HCT116 (cell line): ENCODE results near the gene ST3GAL2. TPM values are rescaled to one million over a fixed set of nuclear protein-coding genes. Genes with fewer than 3 reads are reported as not detected.
A peak's percentile ranks its signal among the peaks of the same experiment; 100 is the strongest.
"Not testable (repeated sequence)": the region's sequence is repeated elsewhere in the genome, so short reads cannot be mapped to it uniquely, and the experiment has no call there.

Source experiments
- ATAC-seq: fragments of 200-7000 bp; cut with Tn5 transposase; 2 replicates; pipeline ENCODE4 v1.9.1; 2020; ENCODE audit warnings: mild to moderate bottlenecking, moderate library complexity
- BruUV-seq: library from RNA; stranded (reverse); fragments of 400-500 nt; replicated peaks from 2 replicates; lab custom pipeline; 2021; lab: Mats Ljungman, UMichigan
- CTCF ChIA-PET: fragments of 300-600 bp; sonication (Branson Sonifier 250); formaldehyde crosslinking; loops from one replicate; lab custom pipeline; 2021; ENCODE audit warnings: antibody characterized with exemption; lab: Charles Lee
- POLR2A ChIA-PET: fragments of 300-600, 350-600 bp; sonication (Branson Sonifier 250); formaldehyde crosslinking; loops from one replicate; lab custom pipeline; 2021; ENCODE audit warnings: antibody characterized with exemption; lab: Charles Lee
- RAD21 ChIA-PET, 2 experiments: fragments of 300-600 bp; sonication (Branson Sonifier 250); formaldehyde crosslinking; loops; one replicate each; lab custom pipeline; 2023; ENCODE audit warnings: low total read pairs in 2 of 2; ENCODE audit not compliant: uncharacterized antibody in 2 of 2, unreplicated experiment in 2 of 2, low non-redundant PET in 1 of 2; lab: Charles Lee
- DNase-seq: peaks from one replicate; pipeline ENCODE4 v3.0.0-alpha.2; 2010; ENCODE audit warnings: low read depth, low spot score
- H2AFZ ChIP-seq: fragments of 200-600 bp; shearing (Covaris generic), sonication (generic); 2 replicates; pipeline ENCODE4 v1.6.1; 2017; ENCODE audit warnings: low read depth, mixed run types, mixed read lengths, antibody characterized with exemption, low read length; ENCODE audit not compliant: poor library complexity, severe bottlenecking
- H3K27ac ChIP-seq: 2 replicates; pipeline ENCODE4 v1.5.1; 2012; ENCODE audit warnings: low read depth, low read length
- H3K27me3 ChIP-seq: fragments of 200-600 bp; sonication (generic); 2 replicates; pipeline ENCODE4 v1.6.1; 2016; ENCODE audit warnings: mixed run types, low read length, mixed read lengths; ENCODE audit not compliant: insufficient read depth
- H3K36me3 ChIP-seq, 2 experiments: fragments of 200-500 bp in 1 of 2; fragments of 200-600 bp in 1 of 2; sonication (Bioruptor generic) in 1 of 2; sonication (generic) in 1 of 2; 2 replicates each; pipeline versions ENCODE4 v1.5.1 to v1.6.1; 2014 to 2016; ENCODE audit warnings: low read length in 2 of 2, inconsistent platforms in 1 of 2, mixed read lengths in 1 of 2, mixed run types in 1 of 2; ENCODE audit not compliant: insufficient read depth in 2 of 2, control insufficient read depth in 1 of 2
- H3K4me1 ChIP-seq, 2 experiments: fragments of 200-600 bp in 1 of 2; sonication (generic) in 1 of 2; 2 replicates each; pipeline versions ENCODE4 v1.5.1 to v1.6.1; 2012 to 2017; ENCODE audit warnings: low read length in 2 of 2, inconsistent platforms in 1 of 2, mild to moderate bottlenecking in 1 of 2, mixed read lengths in 1 of 2, mixed run types in 1 of 2, moderate library complexity in 1 of 2; ENCODE audit not compliant: insufficient read depth in 2 of 2, control insufficient read depth in 1 of 2
- H3K4me2 ChIP-seq: fragments of 200-600 bp; sonication (generic); 2 replicates; pipeline ENCODE4 v1.6.1; 2017; ENCODE audit warnings: mixed run types, low read length, mixed read lengths
- H3K4me3 ChIP-seq, 2 experiments: fragments of 200-600 bp in 1 of 2; sonication (generic) in 1 of 2; replicated peaks in 1 of 2; 2 replicates each; pipeline ENCODE4 v1.5.1; 2011 to 2016; ENCODE audit warnings: low read length in 2 of 2, control low read depth in 1 of 2, low read depth in 1 of 2, mild to moderate bottlenecking in 1 of 2, mixed read lengths in 1 of 2, mixed run types in 1 of 2
- H3K79me2 ChIP-seq: fragments of 200-600 bp; sonication (generic); 2 replicates; pipeline ENCODE4 v1.6.1; 2017; ENCODE audit warnings: mild to moderate bottlenecking, mixed run types, low read length, moderate library complexity, mixed read lengths; ENCODE audit not compliant: insufficient read depth
- H3K9ac ChIP-seq: fragments of 200-600 bp; sonication (generic); 2 replicates; pipeline ENCODE4 v1.6.1; 2016; ENCODE audit warnings: low read length, mixed read lengths
- H3K9me2 ChIP-seq: fragments of 200-600 bp; sonication (generic), shearing (Covaris generic); 2 replicates; pipeline ENCODE4 v1.6.1; 2017; ENCODE audit warnings: mixed run types, mild to moderate bottlenecking, moderate library complexity; ENCODE audit not compliant: insufficient read depth
- H3K9me3 ChIP-seq, 2 experiments: fragments of 200-500 bp in 1 of 2; fragments of 200-600 bp in 1 of 2; sonication (Bioruptor generic) in 1 of 2; sonication (generic) in 1 of 2; 2 replicates each; pipeline ENCODE4 v1.6.1; 2014 to 2017; ENCODE audit warnings: low read length in 2 of 2, mixed read lengths in 2 of 2, inconsistent platforms in 1 of 2, low read depth in 1 of 2, mild to moderate bottlenecking in 1 of 2, mixed run types in 1 of 2, moderate library complexity in 1 of 2; ENCODE audit not compliant: control insufficient read depth in 1 of 2, insufficient read depth in 1 of 2
- H4K20me1 ChIP-seq: fragments of 200-600 bp; sonication (generic), shearing (Covaris generic); 2 replicates; pipeline ENCODE4 v1.6.1; 2017; ENCODE audit warnings: mixed run types, mild to moderate bottlenecking, moderate library complexity; ENCODE audit not compliant: insufficient read depth
- CEBPB ChIP-seq: IDR thresholded peaks from 2 replicates; pipeline ENCODE4 v1.6.1; 2012; ENCODE audit warnings: low read depth
- EGR1 ChIP-seq: IDR thresholded peaks from 2 replicates; pipeline ENCODE4 v1.6.1; 2012; ENCODE audit warnings: low read depth
- POLR2A ChIP-seq: IDR thresholded peaks from 2 replicates; pipeline ENCODE4 v1.7.0; 2011; ENCODE audit warnings: borderline replicate concordance; ENCODE audit not compliant: insufficient read depth, insufficient read length; ENCODE audit errors: extremely low read depth
- SIN3A ChIP-seq: IDR thresholded peaks from 2 replicates; pipeline ENCODE4 v1.6.1; 2012; ENCODE audit warnings: low read depth
- ZBTB33 ChIP-seq: IDR thresholded peaks from 2 replicates; pipeline ENCODE4 v1.6.1; 2011; ENCODE audit warnings: mild to moderate bottlenecking, low read length, moderate library complexity; ENCODE audit not compliant: insufficient replicate concordance; ENCODE audit errors: extremely low read depth
- ZFX ChIP-seq: fragments of 450-650 bp; IDR thresholded peaks from 2 replicates; pipeline ENCODE4 v1.6.1; 2017
- intact Hi-C: fragments of 100-400 bp; cut with micrococcal nuclease; formaldehyde crosslinking; loops from 2 replicates; pipeline ENCODE4 v1.10.0; 2022
- total RNA-seq: library from RNA; stranded (reverse); gene quantifications from one replicate; pipeline ENCODE4 v1.2.1, GENCODE V29; 2021; ENCODE audit not compliant: unreplicated experiment

ST3GAL2 gene
- total RNA-seq, 1 experiment from 2014 or later, result 9.5 TPM

- H3K36me3 ChIP-seq, RAD21 ChIA-PET, H3K27me3 ChIP-seq, H3K27ac ChIP-seq, H2AFZ ChIP-seq, BruUV-seq, CTCF ChIA-PET, POLR2A ChIA-PET, H4K20me1 ChIP-seq, DNase-seq, H3K9me2 ChIP-seq, H3K9ac ChIP-seq, ATAC-seq, H3K9me3 ChIP-seq, H3K4me2 ChIP-seq, intact Hi-C loops, H3K4me3 ChIP-seq, H3K79me2 ChIP-seq: not testable (repeated sequence)
- peaks cover 2 to 14% of the 10 kb centered on the region in 2 experiments; a peak in 2 of 4 replicates for H3K4me1 ChIP-seq
Observed at GRCh38 chr16:70406104-70406503, 32.8 kb downstream of the ST3GAL2 start.

- intact Hi-C loops, result no loop called here
- Histone ChIP-seq H3K9ac (no peak overlapping the region), H3K9me3 (no peaks in the 10 kb centered on the region), H3K27ac (no peak overlapping the region), H2AFZ (no peak overlapping the region), H3K4me1 (peaks cover 2 to 14% of the 10 kb centered on the region in 2 experiments; a peak in 2 of 4 replicates), H3K36me3 (no peaks in the 10 kb centered on the region), H3K4me2 (no peak overlapping the region), H3K27me3 (no peaks in the 10 kb centered on the region), H3K79me2 (no peaks in the 10 kb centered on the region), H3K4me3 (no peak overlapping the region), H3K9me2 (no peaks in the 10 kb centered on the region), H4K20me1 (no peaks in the 10 kb centered on the region)
- DNase-seq (no peak), ATAC-seq (no peak)
- BruUV-seq, result no TSS peak
- TF ChIP-seq CEBPB (peak; percentile 45; the same call in 1 of the 2 replicates), ZBTB33 (no peak), ZFX (no peak), POLR2A (no peak), SIN3A (no peak), EGR1 (no peak)
- ChIA-PET RAD21 (no interaction called here), CTCF (interaction anchor here (0.5 kb wide), 1 partner anchor 886 kb away, joined by 3 read pairs; the partner anchor contains the start of gene CMTR2), POLR2A (no interaction called here)
Observed at GRCh38 chr16:70402916-70403659, 35.8 kb downstream of the ST3GAL2 start.
